ENCODE data around the gene ADGRG6.

Gene ADGRG6

GRCh38 chr6:142469220-142469619, 167.4 kb downstream of the ADGRG6 start:
- H4K8ac ChIP-seq (ENCODE audit: low read depth, low read length) = no peak overlapping the region
- H3K14ac ChIP-seq (ENCODE audit: low read length) = no peak overlapping the region
- H4K91ac ChIP-seq (ENCODE audit: low read depth, low read length) = no peak overlapping the region
- no peaks in the 10 kb centered on the region for H3K79me1 ChIP-seq (ENCODE audit: low read length)
- no peaks in the 10 kb centered on the region for H3K27me3 ChIP-seq (ENCODE audit: insufficient read depth, low read length)
- peak in 1 of 2 donors; percentile 16 for DNase-seq
- H3K79me2 ChIP-seq (ENCODE audit: control insufficient read depth, insufficient read depth, low read length, poor library complexity) = no peaks in the 10 kb centered on the region
- no peak overlapping the region for H2BK120ac ChIP-seq (ENCODE audit: insufficient read depth, low read length, poor library complexity)
- H3K4me3 ChIP-seq (ENCODE audit: low read depth, low read length) = no peak overlapping the region
- H3K9me3 ChIP-seq (ENCODE audit: insufficient read depth, low read depth, low read length) = no peaks in the 10 kb centered on the region
- H3K4me1 ChIP-seq (ENCODE audit: control insufficient read depth in 1 of 2, insufficient read depth in 2 of 2, low read length in 2 of 2) = no peaks in the 10 kb centered on the region
- H3K9ac ChIP-seq (ENCODE audit: low read length) = no peak overlapping the region
- H3K36me3 ChIP-seq (ENCODE audit: control insufficient read depth in 1 of 2, insufficient read depth in 2 of 2, low read length in 2 of 2) = no peaks in the 10 kb centered on the region
- no peak overlapping the region for H3K23ac ChIP-seq (ENCODE audit: low read length)
- no peak overlapping the region for H4K12ac ChIP-seq (ENCODE audit: low read depth, low read length)
- no peak overlapping the region for H2BK12ac ChIP-seq (ENCODE audit: low read length)
- no peak overlapping the region for H3K4ac ChIP-seq (ENCODE audit: low read depth, low read length)
- no peak overlapping the region for H2AFZ ChIP-seq (ENCODE audit: insufficient read depth, low read length, poor library complexity)
- H2BK5ac ChIP-seq (ENCODE audit: low read depth, low read length, poor library complexity) = no peak overlapping the region
- H3K4me2 ChIP-seq (ENCODE audit: low read length) = no peak overlapping the region
- no CpG with 5 or more reads among the region's 1 CpG for WGBS (ENCODE audit: extremely low coverage, insufficient coverage, insufficient read length)
- no peak overlapping the region for H2AK5ac ChIP-seq (ENCODE audit: low read length)
- H3K27ac ChIP-seq (ENCODE audit: low read depth, low read length) = no peak overlapping the region
- no peak overlapping the region for H3K18ac ChIP-seq (ENCODE audit: low read length)

- H3K9ac ChIP-seq (ENCODE audit: low read length) = no peak overlapping the region
- H3K18ac ChIP-seq (ENCODE audit: low read length) = no peak overlapping the region
- H3K27me3 ChIP-seq (ENCODE audit: insufficient read depth, low read length) = no peaks in the 10 kb centered on the region
- WGBS (ENCODE audit: extremely low coverage, insufficient coverage, insufficient read length) = no CpG with 5 or more reads among the region's 1 CpG
- H3K14ac ChIP-seq (ENCODE audit: low read length) = no peak overlapping the region
- H3K4me3 ChIP-seq (ENCODE audit: low read depth, low read length) = no peak overlapping the region
- H4K8ac ChIP-seq (ENCODE audit: low read depth, low read length) = no peak overlapping the region
- no peak overlapping the region for H3K4me2 ChIP-seq (ENCODE audit: low read length)
- no peaks in the 10 kb centered on the region for H3K79me2 ChIP-seq (ENCODE audit: control insufficient read depth, insufficient read depth, low read length, poor library complexity)
- H4K12ac ChIP-seq (ENCODE audit: low read depth, low read length) = no peak overlapping the region
- H2BK5ac ChIP-seq (ENCODE audit: low read depth, low read length, poor library complexity) = no peak overlapping the region
- H4K91ac ChIP-seq (ENCODE audit: low read depth, low read length) = no peak overlapping the region
- H3K27ac ChIP-seq (ENCODE audit: low read depth, low read length) = no peak overlapping the region
- H3K4ac ChIP-seq (ENCODE audit: low read depth, low read length) = no peak overlapping the region
- DNase-seq = no peak
- H3K79me1 ChIP-seq (ENCODE audit: low read length) = no peaks in the 10 kb centered on the region
- no peak overlapping the region for H2BK120ac ChIP-seq (ENCODE audit: insufficient read depth, low read length, poor library complexity)
- no peak overlapping the region for H2AK5ac ChIP-seq (ENCODE audit: low read length)
- no peak overlapping the region for H3K23ac ChIP-seq (ENCODE audit: low read length)
- H2BK12ac ChIP-seq (ENCODE audit: low read length) = no peak overlapping the region
- no peaks in the 10 kb centered on the region for H3K4me1 ChIP-seq (ENCODE audit: control insufficient read depth in 1 of 2, insufficient read depth in 2 of 2, low read length in 2 of 2)
- H3K9me3 ChIP-seq (ENCODE audit: insufficient read depth, low read depth, low read length) = no peaks in the 10 kb centered on the region
- H2AFZ ChIP-seq (ENCODE audit: insufficient read depth, low read length, poor library complexity) = no peak overlapping the region
- no peaks in the 10 kb centered on the region for H3K36me3 ChIP-seq (ENCODE audit: control insufficient read depth in 1 of 2, insufficient read depth in 2 of 2, low read length in 2 of 2)
Measured at GRCh38 chr6:142470421-142470820, 168.6 kb downstream of the ADGRG6 start.

- Histone ChIP-seq H2BK12ac (ENCODE audit: low read length) (no peak overlapping the region), H3K27me3 (ENCODE audit: insufficient read depth, low read length) (no peaks in the 10 kb centered on the region), H2AK5ac (ENCODE audit: low read length) (no peak overlapping the region), H2BK5ac (ENCODE audit: low read depth, low read length, poor library complexity) (no peak overlapping the region), H3K4ac (ENCODE audit: low read depth, low read length) (no peak overlapping the region), H3K9me3 (ENCODE audit: insufficient read depth, low read depth, low read length) (no peaks in the 10 kb centered on the region), H3K4me2 (ENCODE audit: low read length) (no peak overlapping the region), H4K8ac (ENCODE audit: low read depth, low read length) (no peak overlapping the region), H3K4me1 (ENCODE audit: control insufficient read depth in 1 of 2, insufficient read depth in 2 of 2, low read length in 2 of 2) (no peaks in the 10 kb centered on the region), H3K36me3 (ENCODE audit: control insufficient read depth in 1 of 2, insufficient read depth in 2 of 2, low read length in 2 of 2) (no peaks in the 10 kb centered on the region), H3K79me2 (ENCODE audit: control insufficient read depth, insufficient read depth, low read length, poor library complexity) (no peaks in the 10 kb centered on the region), H3K18ac (ENCODE audit: low read length) (no peak overlapping the region), H3K79me1 (ENCODE audit: low read length) (no peaks in the 10 kb centered on the region), H4K91ac (ENCODE audit: low read depth, low read length) (no peak overlapping the region), H2BK120ac (ENCODE audit: insufficient read depth, low read length, poor library complexity) (no peak overlapping the region), H3K27ac (ENCODE audit: low read depth, low read length) (no peak overlapping the region), H3K9ac (ENCODE audit: low read length) (no peak overlapping the region), H3K23ac (ENCODE audit: low read length) (no peak overlapping the region), H3K4me3 (ENCODE audit: low read depth, low read length) (no peak overlapping the region), H4K12ac (ENCODE audit: low read depth, low read length) (no peak overlapping the region), H3K14ac (ENCODE audit: low read length) (no peak overlapping the region), H2AFZ (ENCODE audit: insufficient read depth, low read length, poor library complexity) (no peak overlapping the region)
- WGBS (ENCODE audit: extremely low coverage, insufficient coverage, insufficient read length) = no CpG with 5 or more reads among the region's 13 CpGs
- DNase-seq = peak; percentile 40 to 73
Measured at GRCh38 chr6:142474531-142475289, 172.9 kb downstream of the ADGRG6 start.

- Histone ChIP-seq H2BK5ac (ENCODE audit: low read depth, low read length, poor library complexity) (no peak overlapping the region), H3K36me3 (ENCODE audit: control insufficient read depth in 1 of 2, insufficient read depth in 2 of 2, low read length in 2 of 2) (no peaks in the 10 kb centered on the region), H2BK120ac (ENCODE audit: insufficient read depth, low read length, poor library complexity) (no peak overlapping the region), H3K4me3 (ENCODE audit: low read depth, low read length) (no peak overlapping the region), H4K91ac (ENCODE audit: low read depth, low read length) (no peak overlapping the region), H4K12ac (ENCODE audit: low read depth, low read length) (no peak overlapping the region), H3K27ac (ENCODE audit: low read depth, low read length) (no peak overlapping the region), H2AK5ac (ENCODE audit: low read length) (no peak overlapping the region), H3K9ac (ENCODE audit: low read length) (no peak overlapping the region), H3K79me1 (ENCODE audit: low read length) (no peaks in the 10 kb centered on the region), H3K9me3 (ENCODE audit: insufficient read depth, low read depth, low read length) (no peaks in the 10 kb centered on the region), H3K4me1 (ENCODE audit: control insufficient read depth in 1 of 2, insufficient read depth in 2 of 2, low read length in 2 of 2) (no peaks in the 10 kb centered on the region), H2BK12ac (ENCODE audit: low read length) (no peak overlapping the region), H3K23ac (ENCODE audit: low read length) (no peak overlapping the region), H3K18ac (ENCODE audit: low read length) (no peak overlapping the region), H3K27me3 (ENCODE audit: insufficient read depth, low read length) (no peaks in the 10 kb centered on the region), H4K8ac (ENCODE audit: low read depth, low read length) (no peak overlapping the region), H3K14ac (ENCODE audit: low read length) (no peak overlapping the region), H2AFZ (ENCODE audit: insufficient read depth, low read length, poor library complexity) (no peak overlapping the region), H3K79me2 (ENCODE audit: control insufficient read depth, insufficient read depth, low read length, poor library complexity) (no peaks in the 10 kb centered on the region), H3K4me2 (ENCODE audit: low read length) (no peak overlapping the region), H3K4ac (ENCODE audit: low read depth, low read length) (no peak overlapping the region)
- DNase-seq = no peak
- no CpG with 5 or more reads among the region's 2 CpGs for WGBS (ENCODE audit: extremely low coverage, insufficient coverage, insufficient read length)
Measured at GRCh38 chr6:142476452-142476851, 174.6 kb downstream of the ADGRG6 start.

Measured in trophoblast cell (in vitro differentiated cells and primary cell).